Keratinocyte (primary cell): ENCODE measurements around the gene FILIP1. TPM values are rescaled to one million over a fixed set of nuclear protein-coding genes. Genes with fewer than 3 reads are reported as not detected.

Experiments used
- DNase-seq: peaks from one replicate; pipeline ENCODE4 v3.0.0-alpha.2; 2011; ENCODE audit warnings: low read depth, missing footprints, low spot score
- FAIRE-seq: peaks from 2 replicates; lab custom pipeline; 2011; peaks lifted over from hg19 to GRCh38; lab: Jason Lieb, UNC
- H2AFZ ChIP-seq: 2 replicates; pipeline ENCODE4 v1.6.0; 2012; ENCODE audit warnings: low read length, control low read depth, inconsistent platforms; ENCODE audit not compliant: control insufficient read depth
- H3K27ac ChIP-seq: 2 replicates; pipeline ENCODE4 v1.5.1; 2011; ENCODE audit warnings: low read length; ENCODE audit not compliant: control insufficient read depth, insufficient read depth
- H3K27me3 ChIP-seq: 3 replicates; pipeline ENCODE4 v1.6.0; 2011; ENCODE audit warnings: low read length; ENCODE audit not compliant: control insufficient read depth, insufficient read depth; ENCODE audit errors: extremely low read depth
- H3K36me3 ChIP-seq, 2 experiments: 2 replicates in 1 of 2; 3 replicates in 1 of 2; pipeline ENCODE4 v1.5.1; 2011; ENCODE audit warnings: low read length in 2 of 2, mild to moderate bottlenecking in 1 of 2; ENCODE audit not compliant: control insufficient read depth in 2 of 2, insufficient read depth in 2 of 2; ENCODE audit errors: extremely low read depth in 1 of 2
- H3K4me1 ChIP-seq: 3 replicates; pipeline ENCODE4 v1.5.1; 2011; ENCODE audit warnings: low read length; ENCODE audit not compliant: control insufficient read depth, insufficient read depth; ENCODE audit errors: extremely low read depth
- H3K4me2 ChIP-seq: 3 replicates; pipeline ENCODE4 v1.6.0; 2011; ENCODE audit warnings: low read depth, low read length; ENCODE audit not compliant: control insufficient read depth, insufficient read depth; ENCODE audit errors: extremely low read depth
- H3K4me3 ChIP-seq, 3 experiments: fragments of 200-600 bp in 1 of 3; sonication (generic) in 1 of 3; 2 replicates in 2 of 3; 3 replicates in 1 of 3; pipeline ENCODE4 v1.5.1; 2011 to 2016; ENCODE audit warnings: low read length in 3 of 3, mild to moderate bottlenecking in 3 of 3, control low read depth in 2 of 3, inconsistent platforms in 1 of 3, low read depth in 1 of 3, mixed read lengths in 1 of 3, mixed run types in 1 of 3, moderate library complexity in 1 of 3; ENCODE audit not compliant: control insufficient read depth in 2 of 3, insufficient read depth in 2 of 3; ENCODE audit errors: extremely low read depth in 1 of 3
- H3K79me2 ChIP-seq: 2 replicates; pipeline ENCODE4 v1.6.0; 2012; ENCODE audit warnings: low read length; ENCODE audit not compliant: control insufficient read depth, insufficient read depth
- H3K9ac ChIP-seq: 3 replicates; pipeline ENCODE4 v1.6.0; 2011; ENCODE audit warnings: low read length; ENCODE audit not compliant: control insufficient read depth, insufficient read depth; ENCODE audit errors: extremely low read depth
- H3K9me1 ChIP-seq: 3 replicates; pipeline ENCODE4 v1.6.0; 2011; ENCODE audit warnings: low read length; ENCODE audit not compliant: control insufficient read depth, insufficient read depth; ENCODE audit errors: extremely low read depth
- H3K9me3 ChIP-seq: 2 replicates; pipeline ENCODE4 v1.5.1; 2012; ENCODE audit warnings: low read depth, low read length; ENCODE audit not compliant: control insufficient read depth
- H4K20me1 ChIP-seq: 3 replicates; pipeline ENCODE4 v1.6.0; 2011; ENCODE audit warnings: low read length; ENCODE audit not compliant: control insufficient read depth, insufficient read depth; ENCODE audit errors: extremely low read depth
- EZH2 ChIP-seq: IDR thresholded peaks from one replicate; pipeline ENCODE4 v1.6.1; 2012; ENCODE audit warnings: inconsistent platforms, mild to moderate bottlenecking, low read length, moderate library complexity
- dilution Hi-C: fragments of 300-500 bp; cut with MboI; formaldehyde crosslinking; loops from one replicate; pipeline ENCODE4 v1.7.0; 2020; ENCODE audit warnings: low sequenced_read_pairs; ENCODE audit not compliant: extremely low pct_ligation_motif_present
- polyA plus RNA-seq, 5 experiments: library from polyadenylated mRNA; depleted of rRNA in 3 of 5; stranded (reverse) in 3 of 5; stranded (forward) in 1 of 5; unstranded in 1 of 5; fragments of >200 nt; gene quantifications; 1 replicate in 1 of 5; 2 replicates in 3 of 5; 3 replicates in 1 of 5; pipeline versions ENCODE4 v1.2.1 to v1.2.3, GENCODE V29; 2011 to 2012; ENCODE audit warnings: missing spikeins in 2 of 5, low read depth in 1 of 5, low replicate concordance in 1 of 5
- TF ChIP-seq, protein P1 (sequence below), 3 experiments: IDR thresholded peaks in 1 of 3; conservative IDR thresholded peaks in 1 of 3; optimal IDR thresholded peaks in 1 of 3; 2 replicates in 2 of 3; 3 replicates in 1 of 3; pipeline versions ENCODE3 to v1.5.1; 2011; ENCODE audit warnings: low read length in 3 of 3, mild to moderate bottlenecking in 3 of 3, moderate library complexity in 2 of 3, control low read depth in 1 of 3, inconsistent platforms in 1 of 3; ENCODE audit not compliant: insufficient read depth in 2 of 3; ENCODE audit errors: extremely low read depth in 1 of 3

Gene FILIP1
- polyA plus RNA-seq, 1 donor (not counting 4 experiments of a cell fraction or from before 2014, with no cell fraction given): 0.01 TPM

DNA sequence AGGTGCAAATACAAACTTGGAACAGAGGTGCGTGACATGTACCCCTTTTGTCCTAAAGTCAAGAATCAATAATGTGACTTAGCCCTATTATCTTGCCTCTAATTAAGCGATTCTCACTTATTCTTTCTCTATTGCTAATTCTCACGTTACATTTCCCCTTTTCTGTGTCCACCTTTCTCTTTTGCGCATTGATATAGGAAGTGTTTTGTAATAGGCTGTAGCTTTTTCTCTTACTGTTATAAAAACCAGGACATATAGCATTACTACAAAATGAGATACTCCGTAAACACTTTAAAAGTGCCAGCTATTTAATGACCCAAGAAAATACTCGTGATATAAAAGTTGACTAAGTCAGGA, 208.3 kb downstream of the FILIP1 start:
- Histone ChIP-seq H3K9me1 (no peaks in the 10 kb centered on the region), H3K36me3 (no peaks in the 10 kb centered on the region), H3K79me2 (peaks cover 42% of the 10 kb centered on the region), H3K27ac (peak overlapping the region; percentile 82), H3K4me2 (peak overlapping the region; percentile 78), H3K9me3 (no peaks in the 10 kb centered on the region), H3K27me3 (no peaks in the 10 kb centered on the region), H2AFZ (peak overlapping the region; percentile 93), H4K20me1 (no peaks in the 10 kb centered on the region), H3K4me3 (peak overlapping the region; percentile 82 to 98 (median 85)), H3K9ac (peak overlapping the region; percentile 92), H3K4me1 (peaks cover 22% of the 10 kb centered on the region)
- no peak for TF ChIP-seq EZH2
- TF ChIP-seq, protein P1, sequence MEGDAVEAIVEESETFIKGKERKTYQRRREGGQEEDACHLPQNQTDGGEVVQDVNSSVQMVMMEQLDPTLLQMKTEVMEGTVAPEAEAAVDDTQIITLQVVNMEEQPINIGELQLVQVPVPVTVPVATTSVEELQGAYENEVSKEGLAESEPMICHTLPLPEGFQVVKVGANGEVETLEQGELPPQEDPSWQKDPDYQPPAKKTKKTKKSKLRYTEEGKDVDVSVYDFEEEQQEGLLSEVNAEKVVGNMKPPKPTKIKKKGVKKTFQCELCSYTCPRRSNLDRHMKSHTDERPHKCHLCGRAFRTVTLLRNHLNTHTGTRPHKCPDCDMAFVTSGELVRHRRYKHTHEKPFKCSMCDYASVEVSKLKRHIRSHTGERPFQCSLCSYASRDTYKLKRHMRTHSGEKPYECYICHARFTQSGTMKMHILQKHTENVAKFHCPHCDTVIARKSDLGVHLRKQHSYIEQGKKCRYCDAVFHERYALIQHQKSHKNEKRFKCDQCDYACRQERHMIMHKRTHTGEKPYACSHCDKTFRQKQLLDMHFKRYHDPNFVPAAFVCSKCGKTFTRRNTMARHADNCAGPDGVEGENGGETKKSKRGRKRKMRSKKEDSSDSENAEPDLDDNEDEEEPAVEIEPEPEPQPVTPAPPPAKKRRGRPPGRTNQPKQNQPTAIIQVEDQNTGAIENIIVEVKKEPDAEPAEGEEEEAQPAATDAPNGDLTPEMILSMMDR (optimal IDR thresholded peaks at IDR 0.05 in 1 of 3, IDR thresholded peaks at IDR 0.05 in 1 of 3, conservative IDR thresholded peaks at IDR 0.05 in 1 of 3; ENCODE audit: extremely low read depth in 1 of 3, insufficient read depth in 2 of 3, low read length in 3 of 3): no peak
- no peak for FAIRE-seq
- DNase-seq: no peak
- dilution Hi-C loops: no loop called here

DNA sequence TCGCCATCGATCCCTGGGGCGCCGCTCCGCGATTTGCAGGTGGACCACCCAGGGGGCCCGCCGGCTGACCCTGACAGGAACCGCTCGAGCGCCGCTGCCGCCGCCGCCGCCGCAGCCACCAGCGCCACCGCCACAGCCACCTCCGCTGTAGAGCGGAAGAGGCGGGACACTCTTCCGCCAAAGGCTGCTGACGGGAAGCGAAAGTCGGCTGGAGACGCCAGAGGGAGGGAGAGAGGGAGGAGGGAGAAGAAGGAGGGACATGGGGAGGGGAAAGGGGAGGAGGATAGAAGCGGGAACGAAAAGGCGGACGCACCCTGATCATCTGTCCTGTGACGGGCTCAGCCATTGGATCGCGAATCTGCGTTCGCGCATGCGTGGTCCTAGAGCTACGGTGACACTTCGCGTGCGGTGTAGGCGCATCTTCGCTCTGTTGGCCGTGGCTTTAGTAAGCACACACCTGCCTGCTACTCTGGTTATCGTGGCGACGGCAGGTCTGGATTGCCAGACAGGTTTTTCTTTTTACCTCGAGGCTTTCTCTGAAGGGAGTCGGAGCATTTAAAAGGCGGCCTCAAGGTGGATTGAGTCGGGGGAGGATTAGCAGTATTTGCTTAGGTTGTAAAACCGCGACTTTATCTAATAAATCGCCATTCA, 208.8 kb downstream of the FILIP1 start, which contains the start of gene TMEM30A:
TSS of gene TMEM30A (minus strand) at position 161 of the 651 bp plus-strand sequence. CDS start at position 7, 154 bp downstream.
- Histone ChIP-seq H3K4me2 (peak within 1 kb of the TSS; percentile 78), H2AFZ (peak within 1 kb of the TSS; percentile 93), H3K4me3 (peak within 1 kb of the TSS; percentile 85 to 98 (median 97)), H3K4me1 (peaks cover 26% of the 10 kb centered on the region), H3K27ac (peak within 1 kb of the TSS; percentile 83), H3K9me3 (no peaks in the 10 kb centered on the region), H4K20me1 (no peaks in the 10 kb centered on the region), H3K79me2 (peaks cover 47% of the 10 kb centered on the region), H3K9me1 (no peaks in the 10 kb centered on the region), H3K9ac (peak within 1 kb of the TSS; percentile 92), H3K36me3 (no peaks in the 10 kb centered on the region), H3K27me3 (no peaks in the 10 kb centered on the region)
- peak; percentile 100 for FAIRE-seq
- dilution Hi-C loops: no loop called here
- peak; percentile 94 for DNase-seq
- no peak for TF ChIP-seq EZH2
- TF ChIP-seq, protein P1 (optimal IDR thresholded peaks at IDR 0.05 in 1 of 3, IDR thresholded peaks at IDR 0.05 in 1 of 3, conservative IDR thresholded peaks at IDR 0.05 in 1 of 3; ENCODE audit: extremely low read depth in 1 of 3, insufficient read depth in 2 of 3, low read length in 3 of 3): no peak
